Left lobe of liver (tissue), 2 donors: Measurements from ENCODE around the gene NAGA. TPM values are rescaled to one million over a fixed set of nuclear protein-coding genes. Genes with fewer than 3 reads are reported as not detected.
"Not testable (repeated sequence)": the region's sequence is repeated elsewhere in the genome, so short reads cannot be mapped to it uniquely, and the experiment has no call there.

ENCODE experiments used
- ATAC-seq: fragments of 200-7000 bp; cut with Tn5 transposase; one replicate; pipeline ENCODE4 v1.9.1; 2020; ENCODE audit warnings: mild to moderate bottlenecking, moderate library complexity
- DNase-seq: peaks from one replicate; pipeline ENCODE4 v3.0.0-alpha.2; 2020; ENCODE audit warnings: low spot score
- total RNA-seq: library from RNA; stranded (reverse); gene quantifications from one replicate; pipeline ENCODE4 v1.2.1, GENCODE V29; 2021
- donor health status: DM: no; HTN: no; CAD: no; lungs with moderate emphysema.
- donor health status: DM: no; HTN: yes; CAD: no.

NAGA gene
- total RNA-seq, 1 donor from 2014 or later: 19.7 TPM

GRCh38 chr22:42076764-42077485 lies 6.3 kb upstream of the NAGA start:
- ATAC-seq (no peak), DNase-seq (peak; percentile 41)

GRCh38 chr22:42074846-42075676 lies 4.4 kb upstream of the NAGA start:
- DNase-seq (no peak), ATAC-seq (no peak)

- ATAC-seq (no peak), DNase-seq (no peak)
These were observed 3.7 kb upstream of the NAGA start, which contains the start of gene PHETA2 for GRCh38 chr22:42074132-42074811. Gene PHETA2, plus strand, starts transcription at chr22:42074248. Its CDS starts 3,046 bp downstream, at chr22:42077294.

GRCh38 chr22:42073621-42074041 lies 3.0 kb upstream of the NAGA start:
- DNase-seq (no peak), ATAC-seq (no peak)

GRCh38 chr22:42072606-42073330 lies 2.2 kb upstream of the NAGA start:
- DNase-seq (no peak), ATAC-seq (no peak)

GRCh38 chr22:42071508-42071907 lies 896 bp upstream of the NAGA start:
- not testable (repeated sequence) for ATAC-seq, DNase-seq

GRCh38 chr22:42069801-42070516 lies 653 bp downstream of the NAGA start:
- ATAC-seq (peak; percentile 2), DNase-seq (peak; percentile 53)

- DNase-seq (no peak), ATAC-seq (no peak)
These were observed 2.3 kb downstream of the NAGA start for GRCh38 chr22:42068291-42068690.

- ATAC-seq (no peak), DNase-seq (no peak)
These were observed 2.9 kb downstream of the NAGA start for GRCh38 chr22:42067671-42068251.

- DNase-seq (no peak), ATAC-seq (no peak)
These were observed 3.7 kb downstream of the NAGA start for GRCh38 chr22:42066937-42067336.

GRCh38 chr22:42066126-42066761 lies 4.4 kb downstream of the NAGA start:
- ATAC-seq: no peak
- DNase-seq: no peak

GRCh38 chr22:42065438-42066125 lies 5.0 kb downstream of the NAGA start:
- ATAC-seq (peak; percentile 29), DNase-seq (no peak)

- DNase-seq: peak; percentile 87
- ATAC-seq: peak; percentile 88
These were observed 6.0 kb downstream of the NAGA start for GRCh38 chr22:42064629-42065028.

GRCh38 chr22:42062506-42063170 lies 8.0 kb downstream of the NAGA start:
- ATAC-seq (no peak), DNase-seq (no peak)

GRCh38 chr22:42061041-42061440 lies 9.6 kb downstream of the NAGA start:
- DNase-seq (no peak), ATAC-seq (no peak)

GRCh38 chr22:42060489-42060888 lies 10.1 kb downstream of the NAGA start:
- no peak for ATAC-seq
- no peak for DNase-seq

- DNase-seq: no peak
- ATAC-seq: no peak
These were observed 13.7 kb downstream of the NAGA start for GRCh38 chr22:42056757-42057511.
